Right lobe of liver (tissue), 6 donors: ENCODE results near the gene ASPG. TPM values are rescaled to one million over a fixed set of nuclear protein-coding genes. Genes with fewer than 3 reads are reported as not detected.

Experiments used
- ATAC-seq, 4 donors: fragments of 200-7000 bp; cut with Tn5 transposase; one replicate each; pipeline ENCODE4 v1.9.1; 2020; ENCODE audit warnings: mild to moderate bottlenecking in 4 of 4, moderate library complexity in 4 of 4
- DNase-seq, 3 donors: peaks; one replicate each; pipeline ENCODE4 v3.0.0-alpha.2; 2020
- H3K27ac ChIP-seq, 3 donors: fragments of 200-600 bp; one replicate each; pipeline ENCODE4 v1.8.0; 2022
- H3K27me3 ChIP-seq, 2 donors: fragments of 200-600 bp; one replicate each; pipeline ENCODE4 v1.8.0; 2022
- H3K36me3 ChIP-seq, 4 donors: fragments of 200-600 bp; sonication (generic) in 1 of 4; one replicate each; pipeline versions ENCODE4 v1.5.1 to v1.8.0; 2017 to 2022; ENCODE audit warnings: control low read depth in 1 of 4
- H3K4me1 ChIP-seq, 4 donors: fragments of 200-600 bp; sonication (generic) in 1 of 4; one replicate each; pipeline versions ENCODE4 v1.5.1 to v1.8.0; 2017 to 2022; ENCODE audit warnings: control low read depth in 1 of 4
- H3K4me3 ChIP-seq, 3 donors: fragments of 200-600 bp; one replicate each; pipeline ENCODE4 v1.8.0; 2022
- H3K9me3 ChIP-seq, 4 donors: fragments of 200-600 bp; sonication (generic) in 1 of 4; one replicate each; pipeline versions ENCODE4 v1.5.1 to v1.8.0; 2017 to 2022; ENCODE audit warnings: control low read depth in 1 of 4
- POLR2A ChIP-seq: fragments of 450-650 bp; IDR thresholded peaks from one replicate; pipeline ENCODE4 v1.6.1; 2017; ENCODE audit warnings: antibody characterized with exemption, mild to moderate bottlenecking
- WGBS: methylation state at CpG from one replicate; pipeline ENCODE4 v1.1.6; 2018; ENCODE audit warnings: low coverage, low lambda C conversion rate; ENCODE audit not compliant: insufficient coverage; ENCODE audit errors: missing lambda C conversion rate; 5-methylcytosine and 5-hydroxymethylcytosine counted together
- intact Hi-C, 2 donors: fragments of 100-400 bp; cut with DNase I; formaldehyde crosslinking; loops; one replicate each; pipeline versions ENCODE4 v1.11.2 to v1.14.1; 2022
- total RNA-seq, 6 experiments: library from RNA; depleted of rRNA in 2 of 6; stranded (reverse); fragments of >200 nt in 2 of 6; fragmentation: NEBNext Ultra II Directional in 3 of 6; extraction: Animal tissue kit (Norgen Biotek cat#: 25700) in 3 of 6; gene quantifications; one replicate each; pipeline versions ENCODE4 v1.1.0 to v1.2.4, GENCODE V29; 2016 to 2023
- TF ChIP-seq, protein P1 (sequence below), 4 donors: fragments of 200-600 bp in 3 of 4; fragments of 450-650 bp in 1 of 4; IDR thresholded peaks; one replicate each; pipeline versions ENCODE4 v1.5.1 to v1.8.0; 2016 to 2022; ENCODE audit warnings: antibody characterized with exemption in 4 of 4, mild to moderate bottlenecking in 2 of 4
- donor health status: DM: no; HTN: yes; CAD: no.
- donor health status: DM: no; HTN: no; CAD: no.
- donor health status: DM: no; HTN: no; CAD: no.
- donor health status: DM: no; HTN: yes; CAD: no.
- donor health status: DM: no; HTN: yes; CAD: no.

ASPG gene
- total RNA-seq, 6 experiments from 2014 or later: 37.3 to 232 (median 110) TPM

DNA sequence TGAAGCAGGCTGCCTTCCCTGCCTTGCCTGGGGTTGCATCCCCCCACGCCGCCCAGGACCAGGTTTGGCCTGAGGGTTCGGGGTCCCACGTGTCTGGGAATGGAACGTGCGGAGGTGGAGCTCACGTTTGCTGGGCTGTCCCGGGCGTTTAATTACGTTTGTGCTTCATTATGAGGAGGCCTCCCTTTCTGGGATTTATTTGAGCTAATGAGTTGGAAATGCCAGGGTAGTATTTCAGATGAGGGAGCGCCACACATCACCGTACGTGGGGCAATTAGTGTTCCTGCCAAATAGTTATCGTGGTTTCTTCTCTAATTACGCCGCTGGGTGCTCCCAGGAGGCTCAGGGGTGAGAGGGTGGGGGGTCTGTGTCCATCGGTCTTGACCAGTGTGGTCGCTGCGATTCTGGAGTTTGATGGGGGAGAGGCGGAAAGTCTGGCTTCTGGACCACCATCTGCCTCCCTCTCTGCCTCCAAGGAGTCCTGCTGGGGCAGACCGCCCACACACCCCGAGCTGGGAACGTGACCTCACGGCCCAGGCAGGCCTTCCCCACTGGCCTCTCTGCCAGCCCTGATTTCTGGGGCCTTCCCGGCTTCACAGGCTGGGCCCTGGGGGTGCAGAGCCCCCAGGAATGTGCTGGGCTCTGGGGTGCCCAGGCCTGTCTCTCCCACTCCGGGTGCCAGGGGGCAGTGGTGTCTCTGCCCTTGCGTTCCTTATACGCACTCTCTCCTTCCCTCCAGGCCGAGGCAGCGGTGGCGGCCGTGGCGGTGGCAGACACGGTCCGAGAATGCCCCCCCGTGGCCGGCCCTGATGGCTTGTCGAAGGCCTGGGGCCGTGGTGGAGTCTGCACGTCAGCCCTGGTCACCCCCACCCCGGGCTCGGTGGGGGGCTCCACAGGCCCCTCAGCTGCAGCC is 71.8 kb downstream of the ASPG start:
- ATAC-seq (no peak), DNase-seq (no peak)
- Histone ChIP-seq H3K36me3 (no peaks in the 10 kb centered on the region), H3K4me1 (no peaks in the 10 kb centered on the region), H3K27me3 (no peaks in the 10 kb centered on the region), H3K9me3 (no peaks in the 10 kb centered on the region), H3K27ac (no peak overlapping the region), H3K4me3 (no peak overlapping the region)
- TF ChIP-seq, protein P1, sequence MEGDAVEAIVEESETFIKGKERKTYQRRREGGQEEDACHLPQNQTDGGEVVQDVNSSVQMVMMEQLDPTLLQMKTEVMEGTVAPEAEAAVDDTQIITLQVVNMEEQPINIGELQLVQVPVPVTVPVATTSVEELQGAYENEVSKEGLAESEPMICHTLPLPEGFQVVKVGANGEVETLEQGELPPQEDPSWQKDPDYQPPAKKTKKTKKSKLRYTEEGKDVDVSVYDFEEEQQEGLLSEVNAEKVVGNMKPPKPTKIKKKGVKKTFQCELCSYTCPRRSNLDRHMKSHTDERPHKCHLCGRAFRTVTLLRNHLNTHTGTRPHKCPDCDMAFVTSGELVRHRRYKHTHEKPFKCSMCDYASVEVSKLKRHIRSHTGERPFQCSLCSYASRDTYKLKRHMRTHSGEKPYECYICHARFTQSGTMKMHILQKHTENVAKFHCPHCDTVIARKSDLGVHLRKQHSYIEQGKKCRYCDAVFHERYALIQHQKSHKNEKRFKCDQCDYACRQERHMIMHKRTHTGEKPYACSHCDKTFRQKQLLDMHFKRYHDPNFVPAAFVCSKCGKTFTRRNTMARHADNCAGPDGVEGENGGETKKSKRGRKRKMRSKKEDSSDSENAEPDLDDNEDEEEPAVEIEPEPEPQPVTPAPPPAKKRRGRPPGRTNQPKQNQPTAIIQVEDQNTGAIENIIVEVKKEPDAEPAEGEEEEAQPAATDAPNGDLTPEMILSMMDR (IDR thresholded peaks at IDR 0.05): peak in 1 of 4 donors; percentile 7
- no peak for TF ChIP-seq POLR2A
- intact Hi-C loops: no loop called here
- WGBS: no CpG with 5 or more reads among the region's 42 CpGs

DNA sequence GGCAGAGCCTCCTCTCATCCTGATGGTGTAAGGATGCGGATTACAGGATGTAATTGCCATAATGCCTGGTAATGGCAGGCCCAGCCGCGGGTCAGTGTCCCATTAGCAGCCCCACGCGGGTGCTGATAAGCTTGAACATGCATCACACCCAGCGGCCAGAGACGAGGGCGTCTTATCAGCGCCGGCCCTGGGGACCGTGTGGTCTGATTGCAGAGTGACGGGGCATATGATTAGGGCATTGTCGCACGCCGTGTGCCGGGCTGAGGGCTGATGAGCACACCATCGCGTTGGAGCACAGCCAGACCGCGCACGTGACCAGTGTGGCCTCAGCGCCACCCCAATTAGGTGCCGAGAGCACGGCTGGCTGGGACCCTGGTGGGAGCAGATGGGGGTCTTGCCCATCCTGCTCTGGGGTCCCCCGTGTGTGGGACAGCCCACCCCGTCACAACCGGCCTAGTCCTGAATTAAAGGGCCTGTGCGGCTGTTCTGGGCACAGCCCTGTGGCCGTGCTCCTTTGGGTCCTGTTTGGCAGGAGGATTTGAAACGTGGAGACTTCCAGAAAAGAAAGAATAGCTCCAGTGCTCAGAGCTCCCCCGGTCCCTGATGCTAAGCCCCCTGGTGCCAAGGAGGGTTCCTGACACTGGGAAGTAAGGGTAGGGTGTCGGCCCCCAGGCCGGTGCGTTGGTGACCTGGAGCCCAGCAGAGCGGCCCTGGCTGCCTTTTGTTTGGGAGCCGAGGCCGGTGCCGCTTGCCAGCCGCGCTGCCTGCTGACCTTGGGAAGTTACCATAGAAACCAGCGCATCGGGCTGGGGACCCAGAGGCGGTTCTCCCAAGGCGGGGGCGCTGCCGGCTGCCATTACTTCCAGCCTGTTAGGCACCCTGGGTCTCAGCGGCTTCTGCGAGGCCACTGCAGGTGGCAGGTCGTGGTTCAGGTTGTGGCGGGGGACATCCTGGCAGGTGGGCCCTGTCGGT is 73.6 kb downstream of the ASPG start:
- Histone ChIP-seq H3K9me3 (no peaks in the 10 kb centered on the region), H3K36me3 (no peaks in the 10 kb centered on the region), H3K4me3 (no peak overlapping the region), H3K4me1 (no peaks in the 10 kb centered on the region), H3K27me3 (no peaks in the 10 kb centered on the region), H3K27ac (no peak overlapping the region)
- TF ChIP-seq, protein P1 (IDR thresholded peaks at IDR 0.05): no peak
- TF ChIP-seq POLR2A: no peak
- DNase-seq (peak in 1 of 3 donors; percentile 38), ATAC-seq (peak in 1 of 4 donors; percentile 26)
- 17% methylated on average over 1 of the region's 51 CpGs for WGBS
- intact Hi-C loops: no loop called here

DNA sequence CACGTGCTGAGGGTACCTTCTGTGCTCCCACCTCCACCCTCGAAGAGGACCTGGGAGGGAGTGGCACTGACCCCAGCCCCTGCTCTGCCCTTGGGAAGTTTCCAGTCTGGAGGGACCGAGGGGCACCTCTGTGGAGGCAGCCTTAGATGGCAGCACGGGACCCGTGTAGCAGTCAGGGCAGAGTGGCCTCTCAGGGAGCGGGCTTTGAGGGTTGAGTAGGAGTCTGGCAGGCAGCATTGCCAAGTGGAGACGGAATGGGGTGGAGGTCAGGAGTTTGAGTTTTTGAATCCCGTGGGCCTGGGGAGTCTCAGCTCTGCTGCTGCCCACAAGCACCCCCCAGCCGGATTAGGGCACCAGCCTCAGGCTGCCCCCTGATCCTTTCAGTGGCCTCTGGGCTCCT is 74.5 kb downstream of the ASPG start:
- Histone ChIP-seq H3K4me1 (no peaks in the 10 kb centered on the region), H3K27ac (no peak overlapping the region), H3K4me3 (no peak overlapping the region), H3K27me3 (no peaks in the 10 kb centered on the region), H3K9me3 (no peaks in the 10 kb centered on the region), H3K36me3 (no peaks in the 10 kb centered on the region)
- TF ChIP-seq, protein P1 (IDR thresholded peaks at IDR 0.05): no peak
- TF ChIP-seq POLR2A: no peak
- intact Hi-C loops: no loop called here
- 60% methylated on average over 1 of the region's 9 CpGs for WGBS
- DNase-seq (no peak), ATAC-seq (no peak)

DNA sequence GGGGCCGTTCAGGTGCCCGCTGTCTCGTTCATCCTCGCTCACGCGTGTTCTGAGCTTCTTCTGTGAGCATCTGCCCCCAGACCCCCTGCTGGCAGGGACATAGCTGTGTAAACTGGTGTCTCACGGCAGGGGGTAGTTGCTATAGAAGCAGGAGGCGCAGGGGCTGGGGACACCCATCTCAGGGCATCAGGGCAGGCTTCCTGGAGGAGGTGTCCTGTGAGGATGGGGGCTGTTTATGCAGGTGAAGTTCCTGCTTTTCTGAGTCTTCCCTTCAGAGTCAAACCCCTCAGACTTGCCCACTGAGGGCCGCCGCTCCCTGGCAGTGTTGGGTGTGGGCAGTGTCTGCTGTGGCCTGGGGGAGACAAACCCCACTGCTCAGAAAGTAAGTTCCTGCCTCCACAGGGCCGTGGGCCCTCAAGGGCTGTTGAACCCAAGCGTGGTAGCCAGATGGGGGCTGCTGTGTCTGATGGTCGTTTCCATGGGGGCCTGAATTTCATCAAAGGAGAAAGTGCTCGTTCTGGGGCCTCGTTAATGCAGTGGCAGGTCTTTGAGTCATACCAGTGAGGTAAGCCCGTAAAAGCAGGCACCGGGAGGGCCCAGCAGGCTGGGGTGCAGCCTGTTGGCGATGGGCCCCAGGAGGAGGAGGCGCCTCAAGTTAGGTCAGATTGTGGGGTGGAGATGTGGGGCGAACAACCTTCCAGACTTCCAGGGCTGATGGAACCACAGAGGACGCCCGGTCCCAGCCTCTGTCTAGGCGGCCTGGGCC is 76.3 kb downstream of the ASPG start:
- ATAC-seq (no peak), DNase-seq (no peak)
- Histone ChIP-seq H3K27ac (no peak overlapping the region), H3K36me3 (no peaks in the 10 kb centered on the region), H3K4me1 (no peaks in the 10 kb centered on the region), H3K27me3 (no peaks in the 10 kb centered on the region), H3K9me3 (no peaks in the 10 kb centered on the region), H3K4me3 (no peak overlapping the region)
- no peak for TF ChIP-seq POLR2A
- TF ChIP-seq, protein P1 (IDR thresholded peaks at IDR 0.05): no peak
- intact Hi-C loops: no loop called here
- 72% methylated on average over 7 of the region's 23 CpGs for WGBS
